HAP-1 (cell line): Measurements from ENCODE around the gene SLC9A7.

Experiments used
- DNase-seq, 2 experiments: peaks; one replicate each; pipeline ENCODE4 v3.0.0-alpha.2; 2016 to 2020; ENCODE audit warnings: low spot score in 2 of 2
- H3K27me3 ChIP-seq: fragments of 250-450 bp; sonication (Bioruptor Pico); 2 replicates; pipeline ENCODE4 v1.5.1; 2020; ENCODE audit warnings: low read depth, mild to moderate bottlenecking, moderate library complexity
- H3K36me3 ChIP-seq: fragments of 250-450 bp; sonication (Bioruptor Pico); replicated peaks from 2 replicates; pipeline ENCODE4 v1.5.1; 2020; ENCODE audit warnings: mild to moderate bottlenecking
- H3K4me1 ChIP-seq: fragments of 250-450 bp; sonication (Bioruptor Pico); 2 replicates; pipeline ENCODE4 v1.5.1; 2020; ENCODE audit warnings: mild to moderate bottlenecking
- H3K4me3 ChIP-seq: fragments of 250-450 bp; sonication (Bioruptor Pico); 2 replicates; pipeline ENCODE4 v1.5.1; 2020; ENCODE audit warnings: mild to moderate bottlenecking, moderate library complexity
- H3K9me3 ChIP-seq: fragments of 250-450 bp; sonication (Bioruptor Pico); 2 replicates; pipeline ENCODE4 v1.5.1; 2020; ENCODE audit warnings: mild to moderate bottlenecking, moderate library complexity
- in situ Hi-C: fragments of 300-500 bp; cut with MboI; formaldehyde crosslinking; loops from 3 replicates; pipeline ENCODE4 v1.14.3; 2020; ENCODE audit warnings: low sequenced_read_pairs, inconsistent platforms, mixed read lengths

SLC9A7 gene

GRCh38 chrX:46618947-46619346 lies 140.0 kb downstream of the SLC9A7 start:
- H3K36me3 ChIP-seq, result peaks cover 11% of the 10 kb centered on the region
- no peaks in the 10 kb centered on the region for H3K9me3 ChIP-seq
- DNase-seq, result no peak
- in situ Hi-C loops, result no loop called here
- H3K4me3 ChIP-seq, result no peak overlapping the region
- H3K27me3 ChIP-seq, result no peaks in the 10 kb centered on the region
- peaks cover 16% of the 10 kb centered on the region for H3K4me1 ChIP-seq

GRCh38 chrX:46617906-46618305 lies 141.0 kb downstream of the SLC9A7 start:
- Histone ChIP-seq H3K4me3 (no peak overlapping the region), H3K27me3 (no peaks in the 10 kb centered on the region), H3K36me3 (peaks cover 11% of the 10 kb centered on the region), H3K4me1 (peaks cover 16% of the 10 kb centered on the region), H3K9me3 (no peaks in the 10 kb centered on the region)
- DNase-seq, result no peak
- in situ Hi-C loops, result no loop called here

GRCh38 chrX:46611658-46612362 lies 147.1 kb downstream of the SLC9A7 start:
- Histone ChIP-seq H3K27me3 (no peaks in the 10 kb centered on the region), H3K4me3 (no peak overlapping the region), H3K4me1 (peaks cover 5% of the 10 kb centered on the region), H3K9me3 (no peaks in the 10 kb centered on the region), H3K36me3 (peaks cover 4% of the 10 kb centered on the region)
- in situ Hi-C loops, result no loop called here
- DNase-seq, result no peak

GRCh38 chrX:46610070-46610658 lies 148.8 kb downstream of the SLC9A7 start:
- DNase-seq, result no peak
- Histone ChIP-seq H3K36me3 (peaks cover 4% of the 10 kb centered on the region), H3K4me1 (no peaks in the 10 kb centered on the region), H3K4me3 (no peak overlapping the region), H3K9me3 (no peaks in the 10 kb centered on the region), H3K27me3 (no peaks in the 10 kb centered on the region)
- in situ Hi-C loops, result no loop called here

GRCh38 chrX:46607916-46608315 lies 151.0 kb downstream of the SLC9A7 start:
- H3K4me3 ChIP-seq, result no peak overlapping the region
- H3K27me3 ChIP-seq, result no peaks in the 10 kb centered on the region
- in situ Hi-C loops, result no loop called here
- no peaks in the 10 kb centered on the region for H3K9me3 ChIP-seq
- H3K4me1 ChIP-seq, result no peaks in the 10 kb centered on the region
- no peak for DNase-seq
- no peaks in the 10 kb centered on the region; the same call in 1 of the 2 replicates for H3K36me3 ChIP-seq

GRCh38 chrX:46602468-46603102 lies 156.3 kb downstream of the SLC9A7 start:
- peaks cover 19% of the 10 kb centered on the region for H3K36me3 ChIP-seq
- no peaks in the 10 kb centered on the region for H3K9me3 ChIP-seq
- in situ Hi-C loops, result no loop called here
- peaks cover 3% of the 10 kb centered on the region; the same call in 1 of the 2 replicates for H3K4me1 ChIP-seq
- no peaks in the 10 kb centered on the region for H3K27me3 ChIP-seq
- H3K4me3 ChIP-seq, result no peak overlapping the region
- no peak for DNase-seq

GRCh38 chrX:46601283-46601682 lies 157.6 kb downstream of the SLC9A7 start:
- Histone ChIP-seq H3K9me3 (no peaks in the 10 kb centered on the region), H3K27me3 (no peaks in the 10 kb centered on the region), H3K36me3 (peaks cover 19% of the 10 kb centered on the region), H3K4me1 (peaks cover 3% of the 10 kb centered on the region; the same call in 1 of the 2 replicates), H3K4me3 (no peak overlapping the region)
- no peak for DNase-seq
- in situ Hi-C loops, result no loop called here

- Histone ChIP-seq H3K9me3 (no peaks in the 10 kb centered on the region), H3K27me3 (no peaks in the 10 kb centered on the region), H3K4me3 (no peak overlapping the region), H3K4me1 (peaks cover 3% of the 10 kb centered on the region; the same call in 1 of the 2 replicates), H3K36me3 (peaks cover 19% of the 10 kb centered on the region)
- DNase-seq, result no peak
- in situ Hi-C loops, result no loop called here
Measured at GRCh38 chrX:46599051-46599560, 159.8 kb downstream of the SLC9A7 start.

- in situ Hi-C loops, result no loop called here
- DNase-seq, result no peak
- H3K4me3 ChIP-seq, result no peak overlapping the region
- no peaks in the 10 kb centered on the region for H3K9me3 ChIP-seq
- peaks cover 3% of the 10 kb centered on the region; the same call in 1 of the 2 replicates for H3K4me1 ChIP-seq
- H3K27me3 ChIP-seq, result no peaks in the 10 kb centered on the region
- H3K36me3 ChIP-seq, result peaks cover 19% of the 10 kb centered on the region
Measured at GRCh38 chrX:46597771-46598170, 161.1 kb downstream of the SLC9A7 start.

- no peak for DNase-seq
- Histone ChIP-seq H3K4me3 (no peak overlapping the region), H3K27me3 (no peaks in the 10 kb centered on the region), H3K4me1 (peaks cover 3% of the 10 kb centered on the region; the same call in 1 of the 2 replicates), H3K36me3 (peaks cover 16% of the 10 kb centered on the region), H3K9me3 (no peaks in the 10 kb centered on the region)
- in situ Hi-C loops, result no loop called here
Measured at GRCh38 chrX:46597208-46597607, 161.7 kb downstream of the SLC9A7 start.

GRCh38 chrX:46595084-46595483 lies 163.8 kb downstream of the SLC9A7 start:
- no peak for DNase-seq
- H3K4me1 ChIP-seq, result peaks cover 3% of the 10 kb centered on the region; the same call in 1 of the 2 replicates
- H3K36me3 ChIP-seq, result peaks cover 8% of the 10 kb centered on the region
- H3K4me3 ChIP-seq, result no peak overlapping the region
- in situ Hi-C loops, result no loop called here
- H3K27me3 ChIP-seq, result no peaks in the 10 kb centered on the region
- no peaks in the 10 kb centered on the region for H3K9me3 ChIP-seq

- H3K4me3 ChIP-seq, result no peak overlapping the region
- in situ Hi-C loops, result no loop called here
- H3K36me3 ChIP-seq, result no peaks in the 10 kb centered on the region
- peaks cover 30% of the 10 kb centered on the region for H3K4me1 ChIP-seq
- H3K9me3 ChIP-seq, result no peaks in the 10 kb centered on the region
- no peaks in the 10 kb centered on the region for H3K27me3 ChIP-seq
- DNase-seq, result no peak
Measured at GRCh38 chrX:46589977-46590723, 168.8 kb downstream of the SLC9A7 start.

GRCh38 chrX:46588263-46588662 lies 170.7 kb downstream of the SLC9A7 start:
- in situ Hi-C loops, result no loop called here
- H3K4me1 ChIP-seq, result peaks cover 44% of the 10 kb centered on the region
- no peaks in the 10 kb centered on the region for H3K9me3 ChIP-seq
- H3K4me3 ChIP-seq, result no peak overlapping the region
- peak in 1 of 2 experiments; percentile 59 for DNase-seq
- H3K27me3 ChIP-seq, result no peaks in the 10 kb centered on the region
- no peaks in the 10 kb centered on the region for H3K36me3 ChIP-seq
